Skin of body (tissue), 2 donors: ENCODE results near the gene SWAP70. TPM values are rescaled to one million over a fixed set of nuclear protein-coding genes. Genes with fewer than 3 reads are reported as not detected.
"Not testable (repeated sequence)": the region's sequence is repeated elsewhere in the genome, so short reads cannot be mapped to it uniquely, and the experiment has no call there.

Experiments used
- DNase-seq: peaks from one replicate; lab custom pipeline; 2025; lab: John Stamatoyannopoulos, UW
- total RNA-seq: library from RNA; depleted of rRNA; stranded (reverse); fragments of >200 nt; gene quantifications from one replicate; pipeline ENCODE4 v1.2.3, GENCODE V29; 2014

The SWAP70 gene
- total RNA-seq, result 31.8 TPM

- peak; percentile 59 for DNase-seq
Observed at GRCh38 chr11:9663699-9664275, at the start of gene SWAP70. Gene SWAP70 (plus strand): TSS chr11:9664077. CDS start chr11:9664180, 103 bp downstream.

DNA sequence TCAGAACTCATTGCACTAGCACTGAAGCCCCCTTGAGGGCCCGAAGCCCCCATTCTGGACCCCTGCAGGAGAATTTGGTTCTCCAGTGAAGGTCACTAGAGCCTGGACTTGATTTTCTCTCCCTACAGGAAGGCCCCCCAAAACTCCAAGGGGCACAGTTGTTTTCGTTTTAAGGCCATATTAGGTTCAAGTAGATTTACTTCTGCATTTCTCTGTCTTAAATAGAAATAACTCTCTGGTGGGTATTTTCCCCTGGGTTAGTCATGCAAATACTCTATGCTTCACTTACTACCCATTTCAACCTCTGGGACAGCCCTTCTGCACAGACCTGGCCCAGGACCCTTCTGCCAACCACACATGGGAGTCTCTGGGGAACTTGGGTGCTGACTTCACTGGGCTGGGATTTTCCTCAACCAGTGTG, 48.8 kb upstream of the SWAP70 start:
- DNase-seq, result no peak

GRCh38 chr11:9616042-9616675, 47.7 kb upstream of the SWAP70 start:
- DNase-seq, result no peak

- DNase-seq, result no peak
Observed at GRCh38 chr11:9616858-9617257, 47.0 kb upstream of the SWAP70 start.

DNA sequence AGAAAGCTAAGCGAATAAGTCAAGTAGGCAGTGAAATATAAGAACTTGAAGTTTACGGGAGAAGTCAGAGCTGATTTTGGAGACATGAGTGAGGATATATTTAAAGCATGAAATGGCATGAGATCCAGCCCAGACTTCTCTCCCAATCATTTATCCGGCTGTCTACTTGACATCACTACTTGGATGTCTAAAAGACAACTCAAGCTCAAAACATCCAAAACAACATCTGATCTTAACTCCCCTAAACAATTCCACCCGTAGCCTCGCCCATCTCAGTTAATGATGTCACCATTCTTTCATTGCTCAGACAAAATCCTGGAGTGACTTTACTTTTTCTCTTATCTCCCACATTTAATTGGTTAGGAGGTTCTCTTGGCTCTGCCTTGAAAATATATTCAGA, 45.9 kb upstream of the SWAP70 start:
- DNase-seq, result peak; percentile 89

DNA sequence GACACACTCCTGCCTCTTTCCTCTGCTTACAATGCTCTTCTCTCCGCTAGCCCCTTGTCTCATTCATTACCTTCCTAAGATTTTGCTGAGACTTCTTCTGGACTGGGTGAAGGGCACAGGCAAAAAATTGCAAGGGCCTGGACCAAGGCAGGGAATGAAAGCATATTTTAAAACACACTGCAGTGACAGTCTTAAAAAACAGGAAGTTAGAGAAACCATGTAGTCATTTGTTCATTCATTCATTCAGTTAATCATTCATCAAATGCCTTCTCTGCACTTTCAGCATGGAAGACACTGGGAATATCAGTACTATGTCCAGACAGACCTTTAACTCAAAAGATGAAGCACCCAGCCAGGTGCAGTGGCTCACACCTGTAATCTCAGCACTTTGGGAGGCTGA, 44.9 kb upstream of the SWAP70 start:
- DNase-seq, result no peak

- DNase-seq, result no peak
Observed at GRCh38 chr11:9619971-9620370, 43.9 kb upstream of the SWAP70 start.

DNA sequence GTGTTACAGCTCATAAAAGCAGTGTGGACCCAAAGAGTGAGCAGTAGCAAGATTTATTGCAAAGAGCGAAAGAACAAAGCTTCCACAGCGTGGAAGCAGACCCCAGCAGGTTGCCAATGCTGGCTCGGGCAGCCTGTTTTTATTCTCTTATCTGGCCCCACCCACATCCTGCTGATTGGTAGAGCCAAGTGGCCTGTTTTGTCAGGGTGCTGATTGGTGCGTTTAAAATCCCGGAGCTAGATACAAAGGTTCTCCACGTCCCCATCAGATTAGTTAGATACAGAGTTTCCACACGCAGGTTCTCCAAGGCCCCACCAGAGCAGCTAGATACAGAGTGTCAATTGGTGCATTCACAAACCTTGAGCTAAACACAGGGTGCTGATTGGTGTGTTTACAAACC, 41.5 kb upstream of the SWAP70 start:
- not testable (repeated sequence) for DNase-seq

DNA sequence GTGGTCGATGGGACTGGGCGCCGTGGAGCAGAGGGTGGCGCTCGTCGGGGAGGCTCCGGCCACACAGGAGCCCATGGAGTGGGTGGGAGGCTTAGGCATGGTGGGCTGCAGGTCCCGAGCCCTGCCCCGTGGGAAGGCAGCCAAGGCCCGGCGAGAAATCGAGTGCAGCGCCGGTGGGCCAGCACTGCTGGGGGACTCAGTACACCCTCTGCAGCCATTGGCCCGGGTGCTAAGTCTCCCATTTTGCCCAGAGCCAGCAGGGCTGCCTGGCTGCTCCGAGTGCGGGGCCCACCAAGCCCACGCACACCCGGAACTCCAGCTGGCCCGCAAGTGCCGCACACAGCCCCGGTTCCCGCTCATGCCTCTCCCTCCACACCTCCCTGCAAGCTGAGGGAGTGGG, 40.8 kb upstream of the SWAP70 start:
- not testable (repeated sequence) for DNase-seq

DNA sequence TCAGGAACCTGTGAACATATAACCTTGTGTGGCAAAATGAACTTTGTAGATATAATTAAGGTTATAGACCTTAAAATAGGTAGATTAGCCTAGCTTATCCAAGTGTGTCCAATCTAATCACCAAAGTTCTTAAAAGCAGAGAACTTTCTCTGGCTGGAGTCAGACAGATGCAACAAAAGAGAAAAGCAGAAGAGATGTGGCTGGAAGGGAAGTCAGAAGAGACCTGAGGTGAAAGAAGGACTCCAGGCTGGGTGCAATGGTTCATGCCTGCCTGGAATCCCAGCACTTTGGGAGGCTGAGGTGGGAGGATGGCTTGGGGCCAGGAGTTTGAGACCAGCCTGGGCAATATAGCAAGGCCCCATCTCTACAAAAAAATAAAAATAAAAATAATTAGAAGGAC, 39.4 kb upstream of the SWAP70 start:
- DNase-seq, result no peak

GRCh38 chr11:9625162-9625561, 38.7 kb upstream of the SWAP70 start:
- DNase-seq, result no peak

DNA sequence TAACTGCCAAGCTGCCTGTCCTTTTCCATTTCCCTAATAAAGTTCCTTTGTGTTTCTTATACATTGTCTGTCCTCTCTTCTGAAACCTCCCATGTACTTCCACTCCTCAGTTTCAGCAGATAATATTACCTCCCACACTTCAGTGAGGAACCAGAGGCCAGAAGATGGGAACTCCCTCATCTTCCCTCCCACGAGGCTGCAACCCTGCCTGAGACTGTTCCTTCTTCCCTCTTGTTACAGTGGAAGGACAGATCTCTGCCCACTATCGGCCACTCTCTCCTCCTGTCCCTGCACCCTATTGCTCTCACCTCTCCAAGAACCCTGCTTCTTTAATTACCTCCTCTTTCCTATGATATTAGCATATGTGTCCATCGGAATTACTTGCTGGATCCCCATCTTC, 38.1 kb upstream of the SWAP70 start:
- no peak for DNase-seq

DNA sequence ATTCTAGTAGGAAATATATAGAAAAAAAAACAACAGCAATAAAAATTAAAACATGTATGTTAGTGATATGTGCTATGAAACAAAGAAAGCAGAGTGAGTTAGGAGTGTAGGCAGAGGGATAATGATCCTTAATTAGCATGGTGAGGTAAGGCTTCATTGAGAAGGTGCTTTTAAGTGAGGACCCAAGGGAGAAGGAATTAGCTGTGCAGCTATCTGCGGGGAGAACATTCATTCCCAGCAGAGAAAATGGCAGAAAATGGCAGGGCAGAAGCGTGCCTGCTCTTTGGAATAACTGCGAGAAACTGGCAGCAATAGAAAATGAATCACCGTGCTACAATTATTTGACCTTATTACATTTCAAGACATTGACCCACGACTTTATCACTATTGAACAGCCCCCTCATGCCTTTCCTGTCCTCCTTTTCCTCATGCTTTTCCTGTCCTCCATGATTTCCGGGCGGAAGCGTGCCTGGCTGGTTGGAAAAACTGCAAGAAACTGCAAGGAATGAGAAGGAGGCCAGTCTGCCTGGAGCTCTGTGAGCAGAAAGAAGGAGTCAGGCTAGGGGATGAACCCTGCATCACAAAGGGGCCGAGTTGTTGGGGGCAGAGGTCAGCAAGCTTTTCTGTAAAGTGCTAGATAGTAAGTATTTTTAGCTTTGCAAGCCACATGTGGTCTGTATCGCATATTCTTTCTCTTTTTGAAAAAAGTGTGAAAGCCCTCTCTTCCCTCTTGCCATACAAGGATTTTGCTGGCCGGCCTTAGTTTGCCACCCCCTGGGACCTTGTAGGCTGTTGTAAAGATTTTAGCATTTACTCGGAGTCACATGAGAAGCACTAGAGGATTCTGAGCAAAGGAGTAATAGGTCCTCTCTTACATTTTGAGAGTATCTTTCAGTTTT, 37.1 kb upstream of the SWAP70 start:
- no peak for DNase-seq

DNA sequence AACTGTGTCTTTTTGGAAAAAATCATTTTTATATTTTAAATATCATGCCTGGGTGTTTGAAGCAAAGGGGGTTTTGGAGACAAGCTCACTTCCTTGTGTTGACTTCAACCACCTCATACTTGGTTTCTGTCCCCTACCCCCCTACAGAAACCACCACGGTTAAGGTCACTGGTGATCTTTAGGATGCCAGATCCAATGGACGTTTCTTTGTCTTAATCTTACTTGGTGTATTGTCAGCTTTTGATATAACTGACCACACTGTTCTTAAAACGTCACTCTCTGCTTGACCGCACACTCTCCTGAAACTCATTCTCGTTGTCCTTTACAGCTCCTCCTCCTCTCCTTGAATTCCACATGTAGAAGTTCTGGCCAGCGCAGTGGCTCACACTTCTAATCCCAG, 34.8 kb upstream of the SWAP70 start:
- no peak for DNase-seq

GRCh38 chr11:9633679-9634078, 30.2 kb upstream of the SWAP70 start:
- DNase-seq, result no peak

DNA sequence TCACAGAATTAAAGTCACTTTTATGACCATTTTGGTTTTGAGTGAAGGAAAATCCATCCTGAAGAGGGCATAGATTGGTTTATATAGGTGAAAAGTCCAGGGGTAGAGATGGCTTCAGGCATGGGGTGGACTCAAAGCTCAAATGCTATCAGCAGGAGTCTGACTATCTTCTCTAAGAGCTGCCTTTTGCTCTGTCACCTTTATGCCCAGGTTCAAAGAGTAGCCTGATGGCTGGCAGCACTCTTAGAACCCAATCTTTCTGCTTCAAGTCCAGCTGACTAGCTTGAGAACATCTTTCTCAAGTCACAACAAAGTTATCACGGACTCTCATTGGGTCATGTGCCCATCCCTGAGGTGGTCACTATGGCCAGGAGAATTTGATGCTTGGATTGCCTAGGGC, 27.2 kb upstream of the SWAP70 start:
- no peak for DNase-seq

GRCh38 chr11:9639099-9639498, 24.8 kb upstream of the SWAP70 start:
- DNase-seq, result no peak

- no peak for DNase-seq
Observed at GRCh38 chr11:9639985-9640384, 23.9 kb upstream of the SWAP70 start.

- no peak for DNase-seq
Observed at GRCh38 chr11:9642894-9643293, 21.0 kb upstream of the SWAP70 start.

- no peak for DNase-seq
Observed at GRCh38 chr11:9643751-9644150, 20.1 kb upstream of the SWAP70 start.

DNA sequence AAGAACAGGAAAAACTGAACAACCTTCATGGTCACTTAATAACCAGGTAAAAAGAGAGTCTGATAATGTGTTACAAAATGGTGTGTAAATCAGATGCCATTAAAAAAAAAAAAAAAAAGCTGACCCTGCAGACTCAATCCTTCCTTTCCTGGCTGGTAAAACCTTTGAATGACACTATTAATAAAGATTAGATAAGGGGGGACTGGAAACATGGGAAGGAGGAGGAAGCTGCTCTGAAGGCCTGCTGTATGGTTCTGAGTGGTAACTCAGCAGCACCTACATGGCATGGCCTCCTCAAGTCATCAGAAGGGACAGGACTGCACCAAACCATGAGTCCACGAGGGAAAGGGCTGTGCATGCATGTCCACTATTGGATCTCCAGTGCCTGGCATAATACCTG, 18.0 kb upstream of the SWAP70 start:
- DNase-seq, result no peak

DNA sequence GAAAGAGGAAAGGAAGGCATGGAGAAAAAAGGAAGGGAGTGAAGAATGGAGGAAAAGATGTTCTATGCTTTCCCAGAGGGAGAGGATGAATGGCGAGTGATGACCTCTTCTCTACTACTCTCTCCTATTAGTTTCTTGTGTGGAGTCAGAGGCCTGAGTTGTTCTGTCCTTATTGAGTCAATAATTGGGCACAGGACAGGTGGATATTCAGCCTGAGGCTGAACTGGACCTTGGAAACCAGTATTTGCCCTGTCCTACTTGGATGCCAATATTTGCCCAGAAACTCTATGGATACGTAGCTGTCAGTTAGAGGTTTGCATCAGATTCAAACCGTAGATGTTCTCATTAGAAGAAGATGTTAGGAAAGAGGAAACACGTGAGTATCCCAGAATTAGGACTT, 17.6 kb upstream of the SWAP70 start:
- no peak for DNase-seq

DNA sequence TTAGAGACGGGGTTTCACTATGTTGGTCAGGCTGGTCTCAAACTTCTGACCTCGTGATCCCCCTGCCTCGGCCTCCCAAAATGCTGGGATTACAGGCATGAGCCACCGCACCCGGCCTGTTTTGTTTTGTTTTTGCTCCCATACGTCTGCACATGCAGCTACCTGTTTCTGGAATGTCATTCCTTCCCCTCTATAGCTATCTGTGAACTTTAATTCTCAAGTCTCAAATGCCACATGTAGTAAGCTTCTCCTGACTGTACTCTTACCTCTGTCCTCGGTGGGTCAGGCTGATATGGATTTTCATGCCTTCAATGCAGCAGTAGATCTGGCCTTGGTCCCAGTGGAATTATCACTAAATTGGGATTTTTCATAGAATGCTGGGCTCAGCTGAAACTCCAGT, 12.4 kb upstream of the SWAP70 start:
- no peak for DNase-seq
